Panc1 (cell line): ENCODE data around the gene HIPK4.

Experiments used
- POLR2AphosphoS5 ChIP-seq: IDR thresholded peaks from 2 replicates; pipeline ENCODE4 v1.6.1; 2012; ENCODE audit warnings: mild to moderate bottlenecking, low read depth, low read length, moderate library complexity
- SIN3A ChIP-seq: IDR thresholded peaks from 2 replicates; pipeline ENCODE4 v1.6.1; 2012; ENCODE audit warnings: low read depth, mild to moderate bottlenecking, low read length, moderate library complexity, borderline replicate concordance; ENCODE audit not compliant: insufficient read depth
- TCF7L2 ChIP-seq: IDR thresholded peaks from 2 replicates; pipeline ENCODE4 v1.6.1; 2011; ENCODE audit warnings: mild to moderate bottlenecking, low read depth, low read length, inconsistent platforms
- TF ChIP-seq, protein P1 (sequence below): fragments of 450-650 bp; IDR thresholded peaks from 2 replicates; pipeline ENCODE4 v1.5.1; 2017; ENCODE audit warnings: mild to moderate bottlenecking
- TF ChIP-seq, protein P2 (sequence below), 2 experiments: IDR thresholded peaks; 2 replicates each; pipeline ENCODE4 v1.6.1; 2011 to 2012; ENCODE audit warnings: low read depth in 2 of 2, control low read depth in 1 of 2, low read length in 1 of 2, mild to moderate bottlenecking in 1 of 2, moderate library complexity in 1 of 2; ENCODE audit not compliant: insufficient read depth in 1 of 2

DNA sequence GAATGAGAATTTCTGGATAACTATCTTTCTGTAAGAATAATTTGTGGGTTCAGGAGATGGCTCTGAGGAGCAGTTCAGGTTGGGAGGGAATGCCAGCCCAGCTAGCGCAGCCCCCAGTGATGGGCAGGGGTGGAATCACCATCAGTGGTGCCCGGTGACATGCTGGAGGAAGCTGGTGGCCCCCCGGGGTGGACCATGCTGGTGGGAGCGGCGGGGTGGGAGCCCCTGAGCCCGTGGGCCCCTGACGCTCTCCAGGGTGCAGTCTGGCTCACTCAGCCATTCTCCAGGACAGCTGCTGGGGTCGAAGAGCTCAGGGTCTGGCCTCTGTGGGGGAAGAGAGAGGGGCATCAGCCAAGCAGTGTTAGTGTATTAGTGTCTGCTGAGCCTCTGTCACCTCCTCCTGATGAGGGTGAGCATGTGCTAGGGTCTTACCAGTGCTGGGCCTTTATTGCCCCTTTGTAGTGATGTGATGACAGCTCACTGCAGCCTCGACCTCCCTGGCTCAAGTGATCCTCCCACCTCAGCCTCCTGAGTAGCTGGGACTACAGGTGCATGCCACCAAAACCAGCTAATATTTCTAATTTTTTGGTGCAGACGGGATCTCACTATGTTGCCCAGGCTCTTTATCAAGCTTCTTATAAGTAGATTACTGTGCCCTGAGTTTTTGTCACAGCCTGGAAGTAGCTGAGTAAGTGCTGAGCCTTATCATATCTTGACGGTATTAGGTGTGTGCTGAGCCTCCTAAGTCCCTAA is 10.4 kb downstream of the HIPK4 start:
- no peak for TF ChIP-seq POLR2AphosphoS5
- TF ChIP-seq, protein P1, sequence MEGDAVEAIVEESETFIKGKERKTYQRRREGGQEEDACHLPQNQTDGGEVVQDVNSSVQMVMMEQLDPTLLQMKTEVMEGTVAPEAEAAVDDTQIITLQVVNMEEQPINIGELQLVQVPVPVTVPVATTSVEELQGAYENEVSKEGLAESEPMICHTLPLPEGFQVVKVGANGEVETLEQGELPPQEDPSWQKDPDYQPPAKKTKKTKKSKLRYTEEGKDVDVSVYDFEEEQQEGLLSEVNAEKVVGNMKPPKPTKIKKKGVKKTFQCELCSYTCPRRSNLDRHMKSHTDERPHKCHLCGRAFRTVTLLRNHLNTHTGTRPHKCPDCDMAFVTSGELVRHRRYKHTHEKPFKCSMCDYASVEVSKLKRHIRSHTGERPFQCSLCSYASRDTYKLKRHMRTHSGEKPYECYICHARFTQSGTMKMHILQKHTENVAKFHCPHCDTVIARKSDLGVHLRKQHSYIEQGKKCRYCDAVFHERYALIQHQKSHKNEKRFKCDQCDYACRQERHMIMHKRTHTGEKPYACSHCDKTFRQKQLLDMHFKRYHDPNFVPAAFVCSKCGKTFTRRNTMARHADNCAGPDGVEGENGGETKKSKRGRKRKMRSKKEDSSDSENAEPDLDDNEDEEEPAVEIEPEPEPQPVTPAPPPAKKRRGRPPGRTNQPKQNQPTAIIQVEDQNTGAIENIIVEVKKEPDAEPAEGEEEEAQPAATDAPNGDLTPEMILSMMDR = no peak
- no peak for TF ChIP-seq SIN3A
- TF ChIP-seq, protein P2, sequence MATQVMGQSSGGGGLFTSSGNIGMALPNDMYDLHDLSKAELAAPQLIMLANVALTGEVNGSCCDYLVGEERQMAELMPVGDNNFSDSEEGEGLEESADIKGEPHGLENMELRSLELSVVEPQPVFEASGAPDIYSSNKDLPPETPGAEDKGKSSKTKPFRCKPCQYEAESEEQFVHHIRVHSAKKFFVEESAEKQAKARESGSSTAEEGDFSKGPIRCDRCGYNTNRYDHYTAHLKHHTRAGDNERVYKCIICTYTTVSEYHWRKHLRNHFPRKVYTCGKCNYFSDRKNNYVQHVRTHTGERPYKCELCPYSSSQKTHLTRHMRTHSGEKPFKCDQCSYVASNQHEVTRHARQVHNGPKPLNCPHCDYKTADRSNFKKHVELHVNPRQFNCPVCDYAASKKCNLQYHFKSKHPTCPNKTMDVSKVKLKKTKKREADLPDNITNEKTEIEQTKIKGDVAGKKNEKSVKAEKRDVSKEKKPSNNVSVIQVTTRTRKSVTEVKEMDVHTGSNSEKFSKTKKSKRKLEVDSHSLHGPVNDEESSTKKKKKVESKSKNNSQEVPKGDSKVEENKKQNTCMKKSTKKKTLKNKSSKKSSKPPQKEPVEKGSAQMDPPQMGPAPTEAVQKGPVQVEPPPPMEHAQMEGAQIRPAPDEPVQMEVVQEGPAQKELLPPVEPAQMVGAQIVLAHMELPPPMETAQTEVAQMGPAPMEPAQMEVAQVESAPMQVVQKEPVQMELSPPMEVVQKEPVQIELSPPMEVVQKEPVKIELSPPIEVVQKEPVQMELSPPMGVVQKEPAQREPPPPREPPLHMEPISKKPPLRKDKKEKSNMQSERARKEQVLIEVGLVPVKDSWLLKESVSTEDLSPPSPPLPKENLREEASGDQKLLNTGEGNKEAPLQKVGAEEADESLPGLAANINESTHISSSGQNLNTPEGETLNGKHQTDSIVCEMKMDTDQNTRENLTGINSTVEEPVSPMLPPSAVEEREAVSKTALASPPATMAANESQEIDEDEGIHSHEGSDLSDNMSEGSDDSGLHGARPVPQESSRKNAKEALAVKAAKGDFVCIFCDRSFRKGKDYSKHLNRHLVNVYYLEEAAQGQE (IDR thresholded peaks at IDR 0.05; ENCODE audit: insufficient read depth in 1 of 2, low read depth in 2 of 2, low read length in 1 of 2) = no peak
- TF ChIP-seq TCF7L2 = no peak
